HS-27A (cell line): ENCODE measurements around the gene VLDLR.
A peak's percentile ranks its signal among the peaks of the same experiment; 100 is the strongest.

Source experiments
- DNase-seq: peaks from one replicate; pipeline ENCODE4 v3.0.0-alpha.2; 2012; ENCODE audit warnings: low read depth, missing footprints

Gene VLDLR

DNA sequence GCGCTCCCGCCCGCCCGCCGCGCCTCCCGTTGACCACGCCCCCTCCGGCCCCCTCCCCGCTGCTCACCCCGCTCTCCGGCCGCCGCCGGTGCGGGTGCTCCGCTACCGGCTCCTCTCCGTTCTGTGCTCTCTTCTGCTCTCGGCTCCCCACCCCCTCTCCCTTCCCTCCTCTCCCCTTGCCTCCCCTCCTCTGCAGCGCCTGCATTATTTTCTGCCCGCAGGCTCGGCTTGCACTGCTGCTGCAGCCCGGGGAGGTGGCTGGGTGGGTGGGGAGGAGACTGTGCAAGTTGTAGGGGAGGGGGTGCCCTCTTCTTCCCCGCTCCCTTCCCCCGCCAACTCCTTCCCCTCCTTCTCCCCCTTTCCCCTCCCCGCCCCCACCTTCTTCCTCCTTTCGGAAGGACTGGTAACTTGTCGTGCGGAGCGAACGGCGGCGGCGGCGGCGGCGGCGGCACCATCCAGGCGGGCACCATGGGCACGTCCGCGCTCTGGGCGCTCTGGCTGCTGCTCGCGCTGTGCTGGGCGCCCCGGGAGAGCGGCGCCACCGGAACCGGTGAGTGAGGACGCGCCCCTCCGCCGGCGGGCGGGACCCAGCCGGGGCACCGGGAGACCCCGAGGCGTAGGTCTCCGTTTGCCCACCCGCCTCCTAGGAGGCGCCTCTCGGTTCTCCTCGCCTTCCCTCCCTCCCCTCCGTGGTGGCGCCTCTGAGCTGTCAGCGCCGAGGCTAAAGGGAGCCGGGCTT is at the start of gene VLDLR:
TSS of gene VLDLR (plus strand) at position 66 of the 739 bp plus-strand sequence. CDS start at position 469, 403 bp downstream.
- DNase-seq = no peak

DNA sequence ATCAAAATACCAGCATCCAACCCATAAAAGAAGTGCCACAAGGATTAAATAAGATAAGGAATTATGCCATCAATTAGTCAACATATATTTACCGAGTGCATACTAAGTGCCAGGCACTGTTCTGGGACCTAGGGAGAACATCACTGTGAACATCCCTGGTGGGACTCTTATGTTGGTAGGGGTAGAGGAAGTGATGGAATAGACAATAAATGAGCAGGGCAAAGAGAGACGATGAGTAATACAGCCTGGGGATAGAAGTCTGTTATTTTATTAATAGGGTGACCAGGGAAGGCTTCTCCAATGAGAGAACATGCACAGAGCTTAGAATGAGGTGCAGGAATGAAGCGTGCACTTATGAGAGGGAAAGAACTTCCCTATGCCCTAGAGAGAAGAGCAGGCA is 47.4 kb upstream of the VLDLR start:
- no peak for DNase-seq

DNA sequence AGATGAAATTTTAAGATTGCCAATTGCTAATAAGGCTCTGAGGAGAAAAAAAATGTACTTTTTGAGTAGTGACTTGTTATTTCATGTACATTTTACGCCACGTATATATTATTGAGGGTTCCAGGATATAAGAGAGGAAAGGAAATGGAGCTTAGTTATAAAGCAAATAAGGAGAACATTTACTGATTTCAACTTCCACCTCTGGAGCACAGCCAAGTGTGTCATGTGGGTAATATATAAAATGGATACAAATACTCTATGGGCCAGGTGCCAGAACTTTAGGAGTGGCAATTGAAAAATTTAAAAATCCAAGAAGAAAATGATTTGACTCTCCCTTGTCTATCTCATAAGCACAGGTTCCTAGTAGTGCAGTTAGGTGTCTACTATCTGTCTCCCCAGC is 45.0 kb upstream of the VLDLR start:
- no peak for DNase-seq

GRCh38 chr9:2583308-2584013 is 38.1 kb upstream of the VLDLR start:
- no peak for DNase-seq

DNA sequence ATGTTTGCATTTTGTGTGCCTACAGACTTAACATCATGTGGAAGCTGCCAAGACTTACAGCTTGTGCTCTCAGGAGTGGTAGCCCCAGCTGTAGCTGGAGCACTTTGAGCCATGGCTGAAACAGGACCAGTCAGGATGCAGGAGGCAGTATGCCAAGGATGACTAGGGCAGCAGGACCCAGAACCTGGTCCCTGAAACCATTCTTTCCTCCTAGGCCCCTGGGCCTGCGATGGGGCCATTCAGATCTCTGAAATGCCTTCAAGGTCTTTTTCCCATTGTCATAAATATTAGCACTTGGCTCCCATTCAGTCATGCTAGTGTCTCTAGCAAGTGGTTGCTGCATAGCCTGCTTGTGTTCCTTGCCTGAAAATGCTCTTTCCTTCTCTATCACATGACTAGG is 29.6 kb upstream of the VLDLR start:
- DNase-seq = no peak

DNA sequence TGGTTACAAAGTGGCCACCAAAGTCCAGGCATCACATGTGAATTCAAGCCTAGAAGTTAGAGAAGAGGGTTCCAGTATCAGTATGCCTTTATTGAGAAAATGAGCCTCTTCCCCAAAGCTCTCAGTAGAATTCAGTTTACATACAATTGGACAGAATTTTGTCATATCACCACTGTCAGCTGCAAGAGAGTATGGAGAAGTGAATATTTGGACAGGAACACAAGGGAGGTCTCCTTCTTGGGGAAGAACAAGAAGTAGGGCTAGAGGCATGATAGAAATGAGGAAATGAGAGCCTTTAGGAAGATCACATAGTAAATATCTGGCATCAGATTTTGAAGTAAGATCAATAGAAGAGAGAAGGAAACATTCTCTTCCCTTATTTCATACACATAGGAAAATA is 27.8 kb upstream of the VLDLR start:
- DNase-seq = no peak

GRCh38 chr9:2595973-2596372 is 25.6 kb upstream of the VLDLR start:
- no peak for DNase-seq

GRCh38 chr9:2597483-2597882 is 24.1 kb upstream of the VLDLR start:
- no peak for DNase-seq

GRCh38 chr9:2599896-2600295 is 21.7 kb upstream of the VLDLR start:
- DNase-seq = no peak

DNA sequence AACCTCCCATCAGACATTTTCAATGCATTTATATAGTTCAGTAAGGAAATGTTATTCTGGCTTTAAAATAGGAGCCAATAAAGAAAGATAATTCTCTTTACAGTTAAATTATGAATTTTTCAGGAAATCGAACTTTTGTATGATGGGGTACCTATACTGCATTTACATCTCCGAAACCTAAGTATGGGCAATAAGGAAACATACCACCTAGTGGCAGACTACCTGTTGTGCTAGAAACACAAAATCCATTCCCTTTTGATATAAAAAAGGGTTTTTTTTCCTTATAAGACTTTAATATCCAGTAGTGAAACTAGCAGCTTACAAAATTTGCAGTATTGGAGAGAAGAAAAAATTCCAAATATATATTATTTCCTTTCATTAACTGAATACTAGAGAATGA is 21.3 kb upstream of the VLDLR start:
- no peak for DNase-seq

DNA sequence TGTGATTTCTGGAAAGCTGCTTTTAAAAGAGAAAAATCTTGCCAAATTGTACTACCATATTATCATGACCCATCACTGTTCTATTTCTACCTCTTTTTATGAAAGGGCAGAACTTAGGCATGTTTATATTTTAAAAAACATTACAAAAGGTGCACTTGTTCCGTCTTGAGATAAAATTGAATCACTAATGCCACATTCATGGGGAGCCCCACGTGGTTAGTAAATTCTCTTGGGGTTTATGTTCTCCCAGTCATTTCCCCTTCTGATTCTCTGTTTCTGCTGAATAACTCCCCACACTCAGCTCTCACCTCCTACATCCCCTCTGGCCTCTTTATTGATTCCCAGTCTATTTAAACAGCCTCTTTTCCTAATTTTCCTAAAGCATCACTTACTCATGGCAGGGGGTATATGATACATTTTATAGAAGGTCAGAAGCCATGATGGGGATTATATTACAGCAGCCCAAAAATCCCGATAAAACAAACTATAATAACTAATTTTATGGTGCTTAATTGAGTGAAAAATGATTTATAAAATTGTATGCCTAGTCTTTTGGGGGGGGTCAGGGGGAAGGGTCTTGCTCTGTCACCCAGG is 19.7 kb upstream of the VLDLR start:
- DNase-seq = no peak

- no peak for DNase-seq
Measured at GRCh38 chr9:2602704-2603116, 18.9 kb upstream of the VLDLR start.

DNA sequence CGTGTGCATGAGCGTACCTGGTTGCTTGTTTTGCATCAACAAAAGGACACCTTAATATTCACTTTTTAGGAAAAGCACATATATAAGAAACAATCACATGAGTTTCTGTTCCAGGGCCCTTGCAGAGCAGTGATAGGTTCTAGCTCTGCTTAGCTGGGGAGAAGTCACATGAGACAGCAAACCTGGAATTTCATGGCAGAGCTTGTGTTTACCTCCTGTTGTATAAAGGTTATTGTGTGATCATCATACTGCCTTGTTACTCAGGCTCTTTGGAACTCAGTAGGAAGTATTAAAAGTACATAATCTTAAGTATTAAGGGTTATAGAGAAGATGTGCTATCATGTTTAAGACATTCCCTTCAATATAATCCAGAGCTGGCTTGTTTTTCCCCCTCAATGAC is 18.0 kb upstream of the VLDLR start:
- DNase-seq = no peak

GRCh38 chr9:2605246-2605645 is 16.3 kb upstream of the VLDLR start:
- no peak for DNase-seq

GRCh38 chr9:2608276-2608675 is 13.3 kb upstream of the VLDLR start:
- no peak for DNase-seq

GRCh38 chr9:2610985-2611384 is 10.6 kb upstream of the VLDLR start:
- no peak for DNase-seq

GRCh38 chr9:2611961-2612360 is 9.6 kb upstream of the VLDLR start:
- no peak for DNase-seq

DNA sequence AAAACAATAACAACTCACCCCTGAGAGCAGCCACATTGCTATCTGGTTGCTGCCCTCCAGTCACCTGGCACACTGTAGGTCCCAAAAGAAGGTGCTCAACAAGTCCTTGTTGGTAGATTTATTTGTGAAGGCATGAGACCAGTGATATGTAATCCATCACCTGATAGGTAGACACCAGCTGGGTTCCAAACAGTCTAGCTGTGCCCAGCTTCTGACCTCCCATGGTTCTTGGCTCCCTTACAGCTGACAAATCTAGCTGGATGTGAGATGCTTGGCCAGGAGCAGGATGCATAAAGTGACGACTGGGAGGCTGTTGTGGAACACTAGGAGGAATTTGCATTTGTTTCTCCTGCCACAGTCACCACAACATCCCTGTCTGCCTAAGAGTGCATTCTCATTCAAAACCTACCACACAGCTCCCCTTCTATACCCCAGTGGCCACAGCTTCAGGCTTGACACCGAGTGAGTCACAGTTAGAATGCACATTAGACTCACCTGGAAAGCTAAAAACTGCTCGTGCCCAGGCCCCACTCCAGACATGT is 7.8 kb upstream of the VLDLR start:
- DNase-seq = no peak

GRCh38 chr9:2615497-2615896 is 6.1 kb upstream of the VLDLR start:
- DNase-seq = no peak

- DNase-seq = no peak
Measured at GRCh38 chr9:2616692-2617377, 4.8 kb upstream of the VLDLR start.

DNA sequence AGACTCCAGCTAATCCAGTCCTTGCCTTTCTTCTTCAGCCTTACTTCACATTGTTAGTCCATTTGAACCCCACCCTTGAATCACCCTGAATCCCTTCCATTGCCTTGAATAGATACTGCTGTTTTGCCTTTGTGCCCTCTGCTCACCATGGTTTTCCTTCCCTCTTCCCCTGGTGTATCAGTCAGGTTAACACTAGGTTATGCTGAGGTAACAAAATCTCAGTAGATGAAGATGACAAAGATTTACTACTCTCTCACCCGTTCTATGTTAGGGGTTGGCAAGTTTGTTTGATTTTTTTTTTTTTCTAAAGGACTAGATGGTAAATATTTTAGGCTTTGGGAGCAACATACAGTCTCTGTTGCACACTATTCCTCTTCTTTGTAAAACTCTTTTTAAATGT is 3.3 kb upstream of the VLDLR start:
- DNase-seq = no peak

DNA sequence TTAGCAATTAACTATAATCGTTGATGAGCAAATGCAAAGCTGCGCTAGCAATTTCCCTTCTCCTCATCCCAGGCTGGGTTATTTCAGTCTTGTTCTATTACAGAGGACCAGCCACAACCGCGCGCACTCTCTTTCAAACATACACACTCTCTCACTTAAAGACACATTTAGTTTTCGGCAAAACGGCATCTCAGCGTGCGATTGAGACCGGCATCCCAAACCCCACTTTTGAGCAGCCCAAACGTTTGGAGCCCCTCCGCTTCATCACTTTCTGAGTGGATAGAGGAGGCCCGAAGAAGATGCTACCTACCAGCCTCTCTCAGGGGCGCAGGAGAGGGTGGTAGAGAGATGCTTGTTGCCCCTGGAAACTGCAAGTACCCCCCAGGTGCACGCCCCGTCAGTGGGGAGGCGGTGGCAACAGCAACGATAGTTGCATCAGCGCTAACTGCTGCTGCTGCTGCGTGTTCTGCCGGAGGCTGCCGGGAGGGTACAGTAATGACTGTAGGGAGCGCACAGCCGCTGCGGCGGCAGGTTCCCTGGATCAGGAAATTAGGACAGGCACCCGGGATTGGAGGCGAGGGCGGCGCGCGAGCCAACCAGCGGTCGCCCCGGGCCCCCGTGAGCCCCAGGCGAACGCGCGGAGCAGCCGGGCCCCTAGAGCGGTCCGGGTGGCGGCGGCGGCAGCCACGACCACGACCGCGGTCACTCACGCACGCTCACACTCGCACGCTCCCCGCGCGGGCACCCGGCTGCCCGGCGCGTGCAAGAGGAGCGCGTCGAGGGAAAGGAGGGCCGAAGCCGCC is 467 bp upstream of the VLDLR start:
- DNase-seq = peak; percentile 40
